ENCODE results near the gene CIROP. TPM values are rescaled to one million over a fixed set of nuclear protein-coding genes. Genes with fewer than 3 reads are reported as not detected.

The CIROP gene
- total RNA-seq, 4 donors from 2014 or later, result not detected

DNA sequence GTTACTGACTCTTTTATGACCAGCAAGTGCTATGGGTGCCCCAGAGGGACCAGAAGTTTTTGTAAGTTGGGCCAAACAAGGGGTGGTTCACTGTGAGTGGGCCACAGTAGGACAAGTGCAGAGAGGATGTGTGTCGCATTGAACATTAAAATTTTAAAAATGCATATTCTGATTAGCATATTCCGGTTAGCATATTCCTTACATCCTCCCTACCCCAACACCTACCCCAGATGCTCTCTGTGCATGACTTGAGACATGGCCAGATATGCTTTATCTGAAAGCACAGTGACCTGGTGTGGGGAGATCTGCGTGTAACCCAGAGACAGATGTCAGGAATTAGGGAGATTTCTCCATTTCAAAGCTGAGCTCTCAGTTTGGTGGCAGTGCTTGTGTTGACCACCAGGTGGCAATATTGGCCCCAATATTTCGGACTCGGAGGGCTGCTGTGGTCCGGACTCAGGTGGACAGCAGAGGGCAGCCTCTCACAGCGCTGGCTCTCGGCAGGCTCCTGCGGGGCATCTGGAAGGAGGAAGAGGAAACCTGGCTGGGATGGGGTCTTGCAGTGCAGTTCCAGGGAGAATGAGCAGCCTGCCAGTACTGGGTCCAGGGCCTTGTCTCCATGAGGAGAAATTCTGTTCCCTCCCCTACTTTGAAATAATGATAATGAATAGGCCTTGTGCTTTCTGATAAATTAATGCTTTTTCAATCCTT is 15.9 kb upstream of the CIROP start:
- peak; percentile 88 to 96 (median 90) for DNase-seq
- H3K9me3 ChIP-seq, result no peaks in the 10 kb centered on the region
- H3K4me3 ChIP-seq, result peak overlapping the region in 1 of 4 donors; percentile 2
- no peak for TF ChIP-seq POLR2A (IDR thresholded peaks at IDR 0.05)
- TF ChIP-seq, protein P1, sequence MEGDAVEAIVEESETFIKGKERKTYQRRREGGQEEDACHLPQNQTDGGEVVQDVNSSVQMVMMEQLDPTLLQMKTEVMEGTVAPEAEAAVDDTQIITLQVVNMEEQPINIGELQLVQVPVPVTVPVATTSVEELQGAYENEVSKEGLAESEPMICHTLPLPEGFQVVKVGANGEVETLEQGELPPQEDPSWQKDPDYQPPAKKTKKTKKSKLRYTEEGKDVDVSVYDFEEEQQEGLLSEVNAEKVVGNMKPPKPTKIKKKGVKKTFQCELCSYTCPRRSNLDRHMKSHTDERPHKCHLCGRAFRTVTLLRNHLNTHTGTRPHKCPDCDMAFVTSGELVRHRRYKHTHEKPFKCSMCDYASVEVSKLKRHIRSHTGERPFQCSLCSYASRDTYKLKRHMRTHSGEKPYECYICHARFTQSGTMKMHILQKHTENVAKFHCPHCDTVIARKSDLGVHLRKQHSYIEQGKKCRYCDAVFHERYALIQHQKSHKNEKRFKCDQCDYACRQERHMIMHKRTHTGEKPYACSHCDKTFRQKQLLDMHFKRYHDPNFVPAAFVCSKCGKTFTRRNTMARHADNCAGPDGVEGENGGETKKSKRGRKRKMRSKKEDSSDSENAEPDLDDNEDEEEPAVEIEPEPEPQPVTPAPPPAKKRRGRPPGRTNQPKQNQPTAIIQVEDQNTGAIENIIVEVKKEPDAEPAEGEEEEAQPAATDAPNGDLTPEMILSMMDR (IDR thresholded peaks at IDR 0.05), result peak; percentile 99 to 100 (median 100)
- H3K27ac ChIP-seq, result peak overlapping the region in 2 of 4 donors; percentile 52 to 84
- H3K36me3 ChIP-seq, result no peaks in the 10 kb centered on the region
- no peaks in the 10 kb centered on the region for H3K27me3 ChIP-seq
- peaks cover 0 to 17% (median 5%) of the 10 kb centered on the region in 4 donors for H3K4me1 ChIP-seq

DNA sequence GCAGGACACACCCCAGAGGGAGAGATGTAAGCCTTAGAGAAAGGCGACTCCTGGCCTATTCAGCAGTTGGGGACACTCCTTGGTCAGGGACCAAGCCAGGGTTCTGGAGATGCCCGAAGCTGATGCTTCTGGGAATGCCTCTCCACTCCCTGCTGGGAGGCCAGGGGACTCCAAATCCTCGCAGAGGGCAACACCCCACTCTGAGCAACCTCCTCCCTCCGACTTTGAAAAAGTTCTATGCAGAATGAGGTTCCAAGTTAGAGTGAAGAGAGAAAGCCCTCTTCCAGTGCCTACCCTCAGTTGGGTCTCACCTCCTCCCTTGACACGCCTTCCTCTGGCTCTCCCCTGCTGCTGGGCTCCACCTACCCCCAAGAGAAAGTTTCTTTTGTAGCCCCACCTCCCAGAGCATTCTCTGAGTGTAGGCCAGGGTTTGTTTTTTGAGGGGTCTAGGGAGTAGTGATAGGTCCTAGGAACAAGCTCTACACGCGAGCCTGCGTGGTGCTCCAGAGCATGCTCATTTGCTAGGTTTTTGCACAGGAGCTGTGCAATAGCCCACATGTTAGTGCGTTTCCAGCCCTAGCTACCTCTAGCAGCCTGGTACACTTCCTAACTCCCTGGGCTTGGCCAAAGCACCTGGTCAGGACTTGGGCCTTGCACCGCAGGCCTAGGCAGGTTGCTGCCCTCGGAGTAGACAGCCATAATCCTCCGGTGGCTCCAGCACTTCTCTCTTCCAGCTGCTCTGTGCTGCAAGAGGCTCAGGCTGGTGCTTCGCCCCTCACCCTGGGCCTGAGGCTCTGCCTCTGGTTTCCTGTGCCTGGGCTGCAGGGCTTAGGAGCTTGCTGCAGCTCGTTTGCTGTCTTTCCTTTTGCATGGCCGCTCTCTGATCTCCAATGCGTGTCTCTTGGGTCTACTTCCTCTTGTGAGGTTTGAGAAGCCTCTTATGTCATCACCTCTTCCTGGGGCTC is 14.9 kb upstream of the CIROP start:
- Histone ChIP-seq H3K36me3 (no peaks in the 10 kb centered on the region), H3K4me3 (peak overlapping the region in 1 of 4 donors; percentile 15)

DNA sequence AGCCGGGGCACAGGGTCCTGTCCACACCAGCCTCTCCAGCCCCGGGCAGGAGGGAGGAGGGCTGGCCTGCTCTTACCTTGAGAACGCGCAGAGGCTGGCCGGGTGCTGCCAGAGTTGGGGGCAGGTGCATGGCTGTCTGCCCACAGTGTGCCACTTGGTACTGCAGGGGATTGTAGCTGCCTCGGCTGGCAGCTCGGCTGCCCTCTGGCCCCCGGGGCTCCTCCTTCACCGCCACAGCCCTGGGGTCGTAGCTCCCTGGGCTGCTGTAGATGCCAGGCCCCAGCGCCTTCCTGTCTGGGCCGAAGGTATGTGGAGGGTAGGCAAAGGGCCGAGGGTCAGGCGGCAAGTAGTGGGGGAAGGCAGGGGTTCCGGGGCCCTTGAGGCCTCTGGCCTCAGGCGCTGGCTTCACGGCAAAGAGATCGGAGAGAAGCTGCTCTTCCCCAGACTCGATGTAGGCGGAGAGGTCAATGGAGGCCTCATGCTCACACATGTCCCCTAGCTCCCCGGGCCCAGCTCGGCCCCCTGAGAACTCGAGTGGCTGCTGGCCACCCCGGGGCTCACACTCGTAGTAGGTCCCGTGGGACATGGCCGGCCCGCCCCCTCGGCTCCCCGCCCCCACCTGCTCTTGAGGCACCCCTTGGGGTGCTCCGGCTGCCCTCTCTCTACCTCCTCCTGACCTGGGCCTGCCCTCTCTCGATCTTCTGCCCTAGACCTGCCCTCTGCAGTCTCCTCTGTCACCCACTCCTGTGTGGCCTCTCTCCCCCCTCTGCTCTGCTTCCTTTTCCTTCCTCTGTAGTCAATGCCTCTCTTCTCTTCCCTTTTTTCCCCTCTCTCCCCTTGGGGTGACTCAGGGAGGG is 13.9 kb upstream of the CIROP start, which contains the start of gene CEBPE:
TSS of gene CEBPE (minus strand) at position 750 of the 857 bp plus-strand sequence. CDS start at position 586, 164 bp downstream.
- peak within 1 kb of the TSS in 3 of 4 donors; percentile 25 to 84 (median 52) for H3K27ac ChIP-seq

More for the DNA sequence above, 14.9 kb upstream of the CIROP start:
- TF ChIP-seq POLR2A (IDR thresholded peaks at IDR 0.05), result no peak
- TF ChIP-seq, protein P1 (IDR thresholded peaks at IDR 0.05), result no peak
- H3K27ac ChIP-seq, result peak overlapping the region in 3 of 4 donors; percentile 25 to 84 (median 52)
- peaks cover 0 to 17% (median 5%) of the 10 kb centered on the region in 4 donors for H3K4me1 ChIP-seq
- H3K9me3 ChIP-seq, result no peaks in the 10 kb centered on the region
- DNase-seq, result peak in 2 of 3 donors; percentile 68 to 72
- no peaks in the 10 kb centered on the region for H3K27me3 ChIP-seq

DNA sequence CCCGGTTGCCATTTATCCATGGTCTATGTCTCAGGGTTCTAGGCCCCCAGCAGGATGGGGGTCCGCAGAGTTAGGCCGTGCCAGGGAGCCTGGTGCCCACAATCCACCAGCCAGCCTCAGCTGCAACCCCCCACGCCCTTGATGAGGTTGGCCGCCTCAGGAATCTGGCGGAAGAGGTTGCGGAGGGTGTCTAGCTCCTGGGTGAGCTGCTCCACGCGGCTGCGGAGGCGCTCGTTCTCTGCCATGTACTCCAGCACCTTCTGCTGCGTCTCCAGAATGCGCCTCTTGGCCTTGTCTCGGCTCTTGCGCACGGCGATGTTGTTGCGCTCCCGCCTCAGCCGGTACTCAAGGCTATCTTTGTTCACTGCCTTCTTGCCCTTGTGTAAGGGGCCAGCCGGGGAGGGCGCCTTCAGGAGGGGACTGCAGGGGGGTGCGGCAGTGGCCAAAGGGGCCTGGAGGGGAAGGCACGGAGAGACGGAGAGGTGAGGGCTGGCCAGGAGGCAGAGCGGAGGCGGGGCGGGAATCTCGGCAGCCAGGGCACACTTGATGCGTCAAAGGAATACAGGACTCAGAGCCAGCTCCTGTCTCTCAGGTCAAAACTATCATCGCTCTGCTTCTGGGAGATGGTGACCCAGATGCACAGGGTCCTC is 12.7 kb upstream of the CIROP start:
- no peak overlapping the region for H3K27ac ChIP-seq
- no peak overlapping the region for H3K4me3 ChIP-seq
- no peaks in the 10 kb centered on the region for H3K9me3 ChIP-seq
- peak in 1 of 3 donors; percentile 40 for DNase-seq
- H3K36me3 ChIP-seq, result no peaks in the 10 kb centered on the region
- H3K27me3 ChIP-seq, result no peaks in the 10 kb centered on the region
- peaks cover 0 to 17% (median 5%) of the 10 kb centered on the region in 4 donors for H3K4me1 ChIP-seq
- no peak for TF ChIP-seq POLR2A (IDR thresholded peaks at IDR 0.05)
- TF ChIP-seq, protein P1 (IDR thresholded peaks at IDR 0.05), result no peak

More for the DNA sequence above, 13.9 kb upstream of the CIROP start, which contains the start of gene CEBPE:
- Histone ChIP-seq H3K27me3 (no peaks in the 10 kb centered on the region), H3K9me3 (no peaks in the 10 kb centered on the region), H3K4me3 (peak within 1 kb of the TSS in 1 of 4 donors; percentile 15), H3K36me3 (no peaks in the 10 kb centered on the region), H3K4me1 (peaks cover 0 to 17% (median 5%) of the 10 kb centered on the region in 4 donors)
- DNase-seq, result no peak
- TF ChIP-seq, protein P1 (IDR thresholded peaks at IDR 0.05), result no peak
- no peak for TF ChIP-seq POLR2A (IDR thresholded peaks at IDR 0.05)

Measured in Peyer's patch (tissue), 4 donors.